Measurements from ENCODE around the gene BOC.

The BOC gene

GRCh38 chr3:113249111-113249510, 37.8 kb downstream of the BOC start:
- peak; percentile 72 for DNase-seq (ENCODE audit: low spot score)

- no peak for DNase-seq (ENCODE audit: low spot score)
These were observed 38.2 kb downstream of the BOC start for GRCh38 chr3:113249601-113250000.

GRCh38 chr3:113250566-113250965, 39.2 kb downstream of the BOC start:
- no peak for DNase-seq (ENCODE audit: low spot score)

- DNase-seq (ENCODE audit: low spot score), result no peak
These were observed 40.5 kb downstream of the BOC start for GRCh38 chr3:113251817-113252216.

GRCh38 chr3:113252553-113252952, 41.2 kb downstream of the BOC start:
- DNase-seq (ENCODE audit: low spot score), result no peak

- DNase-seq (ENCODE audit: low spot score), result no peak
These were observed 42.3 kb downstream of the BOC start for GRCh38 chr3:113253702-113254101.

GRCh38 chr3:113254171-113254947, 43.0 kb downstream of the BOC start:
- DNase-seq (ENCODE audit: low spot score), result no peak

GRCh38 chr3:113255100-113255853, 43.9 kb downstream of the BOC start:
- DNase-seq (ENCODE audit: low spot score), result peak; percentile 58

GRCh38 chr3:113255854-113256615, 44.7 kb downstream of the BOC start:
- no peak for DNase-seq (ENCODE audit: low spot score)

GRCh38 chr3:113258361-113258760, 47.0 kb downstream of the BOC start:
- DNase-seq (ENCODE audit: low spot score), result no peak

- DNase-seq (ENCODE audit: low spot score), result no peak
These were observed 47.8 kb downstream of the BOC start for GRCh38 chr3:113259196-113259595.

GRCh38 chr3:113261063-113261625, 49.8 kb downstream of the BOC start:
- no peak for DNase-seq (ENCODE audit: low spot score)

- no peak for DNase-seq (ENCODE audit: low spot score)
These were observed 50.4 kb downstream of the BOC start for GRCh38 chr3:113261626-113262303.

- no peak for DNase-seq (ENCODE audit: low spot score)
These were observed 50.9 kb downstream of the BOC start for GRCh38 chr3:113262304-113262665.

GRCh38 chr3:113263020-113263419, 51.7 kb downstream of the BOC start:
- no peak for DNase-seq (ENCODE audit: low spot score)

GRCh38 chr3:113263778-113264177, 52.4 kb downstream of the BOC start:
- DNase-seq (ENCODE audit: low spot score), result no peak

GRCh38 chr3:113264283-113265131, 53.1 kb downstream of the BOC start:
- peak; percentile 80 for DNase-seq (ENCODE audit: low spot score)

- DNase-seq (ENCODE audit: low spot score), result no peak
These were observed 53.9 kb downstream of the BOC start for GRCh38 chr3:113265231-113265630.

- DNase-seq (ENCODE audit: low spot score), result no peak
These were observed 55.4 kb downstream of the BOC start for GRCh38 chr3:113266738-113267137.

GRCh38 chr3:113268311-113268710, 57.0 kb downstream of the BOC start:
- no peak for DNase-seq (ENCODE audit: low spot score)

GRCh38 chr3:113268942-113269341, 57.6 kb downstream of the BOC start:
- no peak for DNase-seq (ENCODE audit: low spot score)
